GM12875 (cell line): Measurements from ENCODE around the gene PARP16.
A peak's percentile ranks its signal among the peaks of the same experiment; 100 is the strongest.
"Not testable (repeated sequence)": the region's sequence is repeated elsewhere in the genome, so short reads cannot be mapped to it uniquely, and the experiment has no call there.

Experiments
- H3K4me3 ChIP-seq: one replicate; pipeline ENCODE4 v1.5.1; 2011; ENCODE audit warnings: low read depth, low read length, control low read depth
- TF ChIP-seq, protein P1 (sequence below): IDR thresholded peaks from 2 replicates; pipeline ENCODE4 v1.5.1; 2011; ENCODE audit warnings: low read depth, mild to moderate bottlenecking, control low read depth, inconsistent platforms, low read length, moderate library complexity, borderline replicate concordance; ENCODE audit not compliant: insufficient read depth

PARP16 gene

DNA sequence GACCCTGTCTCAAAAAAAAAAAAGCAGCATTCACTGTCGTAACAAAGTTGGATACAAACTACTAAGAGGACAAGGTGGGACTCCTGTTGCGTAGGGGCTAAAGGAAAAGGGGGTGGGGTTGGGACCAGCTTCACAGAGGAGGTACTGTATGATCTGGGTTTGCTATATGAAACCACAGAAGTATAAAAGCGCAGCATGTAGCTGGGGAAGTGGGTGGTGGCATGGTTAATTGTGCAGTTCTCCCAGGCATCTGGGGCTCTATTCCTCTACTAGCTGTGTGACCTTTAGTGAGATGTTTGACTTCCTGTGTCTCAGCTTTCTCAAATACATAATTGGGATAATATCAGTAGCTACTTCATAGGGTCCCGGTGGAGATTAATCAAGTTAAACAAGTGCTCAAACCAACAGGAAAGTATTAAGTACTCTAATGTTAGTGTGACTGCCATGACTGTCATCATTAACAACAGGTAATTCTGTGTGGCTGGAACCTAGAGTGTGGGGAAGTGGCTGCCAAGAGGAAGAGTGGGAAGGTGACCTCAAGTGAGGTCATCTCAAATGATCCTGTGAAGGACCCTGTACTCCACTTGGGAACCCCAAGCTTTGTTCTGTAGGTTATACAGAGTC lies 11.5 kb downstream of the PARP16 start:
- no peak overlapping the region for H3K4me3 ChIP-seq
- TF ChIP-seq, protein P1, sequence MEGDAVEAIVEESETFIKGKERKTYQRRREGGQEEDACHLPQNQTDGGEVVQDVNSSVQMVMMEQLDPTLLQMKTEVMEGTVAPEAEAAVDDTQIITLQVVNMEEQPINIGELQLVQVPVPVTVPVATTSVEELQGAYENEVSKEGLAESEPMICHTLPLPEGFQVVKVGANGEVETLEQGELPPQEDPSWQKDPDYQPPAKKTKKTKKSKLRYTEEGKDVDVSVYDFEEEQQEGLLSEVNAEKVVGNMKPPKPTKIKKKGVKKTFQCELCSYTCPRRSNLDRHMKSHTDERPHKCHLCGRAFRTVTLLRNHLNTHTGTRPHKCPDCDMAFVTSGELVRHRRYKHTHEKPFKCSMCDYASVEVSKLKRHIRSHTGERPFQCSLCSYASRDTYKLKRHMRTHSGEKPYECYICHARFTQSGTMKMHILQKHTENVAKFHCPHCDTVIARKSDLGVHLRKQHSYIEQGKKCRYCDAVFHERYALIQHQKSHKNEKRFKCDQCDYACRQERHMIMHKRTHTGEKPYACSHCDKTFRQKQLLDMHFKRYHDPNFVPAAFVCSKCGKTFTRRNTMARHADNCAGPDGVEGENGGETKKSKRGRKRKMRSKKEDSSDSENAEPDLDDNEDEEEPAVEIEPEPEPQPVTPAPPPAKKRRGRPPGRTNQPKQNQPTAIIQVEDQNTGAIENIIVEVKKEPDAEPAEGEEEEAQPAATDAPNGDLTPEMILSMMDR = no peak

DNA sequence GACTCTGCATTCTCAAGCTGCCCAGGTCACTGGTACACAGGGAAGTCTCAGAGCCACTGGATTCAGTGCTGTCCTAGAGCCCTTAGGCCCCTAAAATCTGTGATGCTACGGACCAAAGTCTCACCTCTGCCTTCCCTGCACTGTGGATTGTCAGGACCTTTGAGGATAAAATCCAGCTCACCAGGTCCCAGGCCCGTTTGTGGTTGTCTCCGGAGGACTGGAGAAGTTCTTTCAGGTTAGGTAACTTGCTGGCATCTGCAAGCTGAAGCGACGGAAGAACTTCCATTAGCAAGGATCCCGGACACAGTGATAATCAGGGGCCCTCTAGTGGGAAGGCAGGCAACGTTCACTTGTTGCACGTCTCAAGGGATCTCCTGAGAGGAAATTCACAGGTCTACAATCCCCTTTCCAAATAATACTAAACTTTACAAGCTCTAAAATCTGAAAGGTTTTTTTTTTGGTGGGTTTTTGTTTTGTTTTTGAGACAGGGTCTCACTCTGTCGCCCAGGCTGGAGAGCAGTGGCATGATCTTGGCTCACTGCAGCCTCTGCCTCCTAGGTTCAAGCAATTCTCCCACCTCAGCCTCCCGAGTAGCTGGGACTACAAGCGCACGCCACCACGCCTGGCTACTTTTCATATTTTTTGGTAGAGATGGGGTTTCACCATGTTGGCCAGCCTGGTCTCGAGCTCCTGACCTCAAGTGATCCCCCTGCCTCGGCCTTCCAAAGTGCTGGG lies 15.7 kb downstream of the PARP16 start:
- TF ChIP-seq, protein P1 = peak; percentile 57
- not testable (repeated sequence) for H3K4me3 ChIP-seq

DNA sequence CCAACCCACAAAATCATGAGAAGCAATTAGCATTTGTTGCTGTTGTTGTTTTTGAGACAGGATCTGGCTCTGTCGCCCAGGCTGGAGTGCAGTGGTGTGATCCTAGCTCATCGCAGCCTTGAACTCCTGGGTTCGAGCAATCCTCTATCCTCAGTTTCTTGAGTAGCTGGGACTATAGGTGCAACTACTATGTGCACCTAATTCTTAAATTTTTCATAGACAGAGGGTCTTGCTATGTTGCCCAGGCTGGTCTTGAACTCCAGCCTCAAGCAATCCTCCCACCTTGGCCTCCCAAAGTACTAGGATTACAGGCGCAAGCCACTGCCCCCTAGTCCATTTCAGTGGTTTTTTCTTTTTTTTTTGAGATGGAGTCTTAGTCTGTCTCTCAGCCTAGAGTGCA lies 18.3 kb downstream of the PARP16 start:
- H3K4me3 ChIP-seq = no peak overlapping the region
- TF ChIP-seq, protein P1 = no peak

DNA sequence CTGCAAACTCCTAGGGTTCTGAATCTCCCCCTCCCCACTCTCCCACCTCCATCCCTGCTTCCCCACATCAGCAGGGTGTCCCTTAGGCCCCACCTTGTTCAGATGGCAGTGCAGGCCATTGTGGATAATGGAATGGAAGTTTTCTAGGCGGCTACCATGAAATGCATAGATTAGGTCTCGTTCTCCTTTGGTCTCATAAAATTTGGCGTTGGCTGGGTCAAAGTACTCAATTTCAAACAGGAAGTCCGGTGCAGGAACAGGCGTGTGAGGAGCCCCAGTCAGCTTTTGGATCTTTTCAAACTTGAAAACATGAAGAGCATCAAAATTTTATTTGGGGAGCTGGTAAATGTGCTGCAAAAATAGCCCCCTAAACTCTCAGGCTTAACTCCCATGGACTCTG lies 20.2 kb downstream of the PARP16 start:
- H3K4me3 ChIP-seq = no peak overlapping the region
- TF ChIP-seq, protein P1 = no peak

DNA sequence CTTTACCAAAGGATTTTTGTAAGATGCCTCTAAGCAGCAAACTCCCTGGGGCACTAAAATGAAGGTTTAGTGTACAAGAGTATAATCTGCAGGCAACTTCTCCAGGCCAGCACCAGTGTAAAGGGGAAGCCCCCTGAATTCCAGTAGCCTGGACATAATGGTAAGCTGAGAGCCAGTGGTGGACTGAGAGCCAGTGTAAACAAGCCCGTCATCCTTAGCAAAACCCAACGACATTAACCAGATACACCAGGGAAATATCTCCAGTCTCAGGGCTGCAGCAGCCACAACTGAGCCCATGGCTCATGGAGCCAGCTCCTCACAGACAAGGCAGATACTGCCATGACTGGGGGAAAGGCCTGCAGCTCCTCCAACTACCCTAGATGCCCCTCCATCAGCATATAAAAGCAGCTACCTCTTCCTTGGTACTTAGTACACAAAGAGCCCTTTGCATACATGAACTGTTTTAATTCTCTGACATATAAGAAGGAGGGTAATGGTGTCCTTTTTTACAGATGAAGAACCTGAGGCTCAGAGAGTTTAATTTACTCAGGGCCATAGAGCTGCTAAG lies 21.7 kb downstream of the PARP16 start:
- TF ChIP-seq, protein P1 = no peak
- H3K4me3 ChIP-seq = no peak overlapping the region

DNA sequence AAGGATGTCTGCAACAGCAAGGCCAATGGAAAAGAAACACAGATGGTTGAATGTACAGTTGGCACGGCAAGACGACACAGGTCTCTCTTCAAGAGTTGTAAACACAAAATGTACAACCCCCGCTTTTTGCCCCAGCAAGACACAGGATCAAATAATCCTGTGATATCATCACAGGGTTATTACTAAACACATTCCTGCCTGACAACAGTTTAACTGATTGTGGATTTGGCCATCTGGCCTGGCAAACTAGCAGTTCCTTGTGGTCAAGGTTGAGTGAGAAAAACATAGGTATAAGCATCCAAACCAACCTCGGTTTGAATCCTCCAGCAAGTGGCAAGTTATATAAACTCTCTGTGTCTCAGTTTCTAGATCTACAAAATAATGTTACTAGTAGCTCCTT lies 23.4 kb downstream of the PARP16 start:
- TF ChIP-seq, protein P1 = no peak
- no peak overlapping the region for H3K4me3 ChIP-seq

DNA sequence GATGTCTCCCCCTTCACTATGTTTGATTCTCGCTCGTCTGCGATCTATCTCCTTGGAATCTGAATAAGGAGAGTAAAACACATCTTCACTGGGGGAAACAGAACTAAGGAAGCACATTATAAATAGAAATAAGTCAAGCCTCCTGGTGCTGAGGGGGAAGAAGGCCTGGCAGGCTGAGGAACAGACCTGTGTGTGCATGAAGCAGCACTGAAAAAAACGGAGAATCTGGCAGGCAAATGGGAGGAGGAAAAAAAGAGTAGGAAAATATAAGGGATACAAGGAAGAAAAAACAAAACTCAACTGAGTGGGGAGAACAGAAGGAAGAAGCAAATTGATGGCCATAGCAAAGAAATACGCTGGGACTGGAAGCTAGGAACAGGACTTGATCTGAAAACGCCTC lies 25.7 kb downstream of the PARP16 start:
- no peak overlapping the region for H3K4me3 ChIP-seq
- TF ChIP-seq, protein P1 = no peak
